Choroid plexus epithelial cell (primary cell): ENCODE data around the gene LRRC4C.
"Not testable (repeated sequence)": the region's sequence is repeated elsewhere in the genome, so short reads cannot be mapped to it uniquely, and the experiment has no call there.

ENCODE experiments used
- DNase-seq: peaks from one replicate; pipeline ENCODE4 v3.0.0-alpha.2; 2010; ENCODE audit warnings: low read depth
- H3K4me3 ChIP-seq: 2 replicates; pipeline ENCODE4 v1.5.1; 2011; ENCODE audit warnings: low read depth, mild to moderate bottlenecking, control low read depth, low read length, moderate library complexity
- CTCF ChIP-seq: conservative IDR thresholded peaks from 2 replicates; pipeline ENCODE4 v1.5.1; 2011; ENCODE audit warnings: low read depth, mild to moderate bottlenecking, control low read depth, inconsistent platforms, low read length, moderate library complexity

The LRRC4C gene

GRCh38 chr11:41039592-41039991 is 419.9 kb downstream of the LRRC4C start:
- H3K4me3 ChIP-seq: no peak overlapping the region
- TF ChIP-seq CTCF: no peak
- DNase-seq: no peak

- no peak for TF ChIP-seq CTCF
Measured at GRCh38 chr11:41031551-41032060, 427.8 kb downstream of the LRRC4C start.

GRCh38 chr11:41020259-41020658 is 439.2 kb downstream of the LRRC4C start:
- no peak overlapping the region for H3K4me3 ChIP-seq
- no peak for DNase-seq
- TF ChIP-seq CTCF: no peak

More at GRCh38 chr11:41031551-41032060, 427.8 kb downstream of the LRRC4C start:
- no peak for DNase-seq
- no peak overlapping the region for H3K4me3 ChIP-seq

- not testable (repeated sequence) for DNase-seq, H3K4me3 ChIP-seq
Measured at GRCh38 chr11:41019666-41020065, 439.8 kb downstream of the LRRC4C start.

- TF ChIP-seq CTCF: no peak
- DNase-seq: no peak
- H3K4me3 ChIP-seq: no peak overlapping the region
Measured at GRCh38 chr11:41018224-41018623, 441.2 kb downstream of the LRRC4C start.

DNA sequence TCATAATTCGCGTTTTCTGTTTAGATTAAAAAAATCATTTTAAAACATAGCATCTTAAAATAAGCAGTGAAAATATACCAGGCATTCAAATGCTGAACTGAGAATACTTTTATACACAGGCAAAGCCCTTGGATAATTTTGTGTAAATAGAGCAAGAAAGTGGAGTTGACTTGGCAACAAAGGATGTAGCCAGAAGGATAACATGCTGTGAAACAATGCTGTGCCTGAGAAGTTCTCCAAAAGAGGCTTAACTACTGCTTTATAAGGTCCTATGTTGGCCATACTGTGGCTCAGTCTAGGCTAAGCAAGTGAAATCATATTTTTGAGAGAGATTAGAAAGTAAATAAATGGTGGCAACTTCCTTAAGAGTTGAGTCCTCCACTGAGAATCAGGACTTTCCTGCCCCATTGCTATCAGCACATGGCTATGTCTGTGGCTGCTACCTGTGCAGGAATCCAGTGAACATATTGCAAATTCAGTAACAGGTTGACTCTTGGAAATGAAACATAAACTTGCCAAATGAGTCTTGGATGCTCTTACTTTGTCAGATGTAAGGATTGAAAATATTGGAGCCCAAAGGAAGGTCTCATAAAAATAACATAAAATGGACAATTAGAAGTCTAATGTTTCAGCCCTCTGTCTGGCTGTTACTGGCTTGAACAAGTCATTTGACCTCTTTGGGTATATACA is 448.9 kb downstream of the LRRC4C start:
- no peak for TF ChIP-seq CTCF
- DNase-seq: no peak
- no peak overlapping the region for H3K4me3 ChIP-seq

DNA sequence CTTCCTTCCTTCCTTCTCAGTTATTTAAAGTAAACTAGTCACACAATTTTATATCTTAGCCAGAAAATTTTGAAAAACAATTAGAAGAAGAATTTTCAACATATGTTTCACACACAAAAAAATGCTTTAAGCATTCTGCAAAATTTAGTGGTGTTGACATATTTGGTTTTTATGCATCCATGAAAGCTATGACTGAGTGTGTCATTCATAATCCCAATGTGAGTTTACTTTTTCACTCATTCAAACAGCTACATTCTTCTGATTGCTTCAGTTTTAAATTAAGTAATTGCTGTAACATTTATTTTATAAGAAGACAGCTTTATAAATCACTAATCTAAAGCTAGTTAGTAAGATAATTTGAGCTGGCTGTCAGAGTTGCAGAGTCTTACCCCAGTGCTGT is 453.5 kb downstream of the LRRC4C start:
- no peak for TF ChIP-seq CTCF
- no peak overlapping the region for H3K4me3 ChIP-seq
- no peak for DNase-seq
